IMR-90 (cell line): ENCODE data around the gene MRAP2. TPM values are rescaled to one million over a fixed set of nuclear protein-coding genes. Genes with fewer than 3 reads are reported as not detected.

Experiments used
- ATAC-seq: fragments of 200-7000 bp; cut with Tn5 transposase; 2 replicates; pipeline ENCODE4 v1.9.1; 2020; ENCODE audit warnings: low read depth, mild to moderate bottlenecking, moderate library complexity
- BruUV-seq: library from RNA; stranded (reverse); fragments of 400-500 nt; replicated peaks from 2 replicates; lab custom pipeline; 2021; lab: Mats Ljungman, UMichigan
- CTCF ChIA-PET: fragments of 300-600 bp; formaldehyde crosslinking; extraction: SDS; loops from one replicate; lab custom pipeline; 2021; ENCODE audit warnings: antibody characterized with exemption; lab: Yijun Ruan, JAX
- POLR2A ChIA-PET: fragments of 300-600 bp; sonication (Branson Sonifier 250); formaldehyde crosslinking; loops from one replicate; lab custom pipeline; 2022; ENCODE audit warnings: antibody characterized with exemption; ENCODE audit not compliant: unreplicated experiment; lab: Charles Lee
- DNase-seq: peaks from one replicate; pipeline ENCODE4 v3.0.0; 2013
- H2AFZ ChIP-seq: replicated peaks from 2 replicates; pipeline ENCODE3; 2013; ENCODE audit warnings: low read length, mild to moderate bottlenecking; ENCODE audit not compliant: poor library complexity
- H2AK5ac ChIP-seq: 2 replicates; pipeline ENCODE4 v1.6.1; 2013; ENCODE audit warnings: low read depth, low read length, inconsistent platforms
- H2AK9ac ChIP-seq: replicated peaks from 2 replicates; pipeline ENCODE3; 2013; ENCODE audit warnings: mild to moderate bottlenecking, low read depth, low read length, moderate library complexity; ENCODE audit not compliant: poor library complexity
- H2BK120ac ChIP-seq: 2 replicates; pipeline ENCODE4 v1.6.1; 2013; ENCODE audit warnings: low read depth, low read length, inconsistent platforms
- H2BK15ac ChIP-seq: 3 replicates; pipeline ENCODE4 v1.6.1; 2013; ENCODE audit warnings: low read depth, low read length, inconsistent platforms
- H2BK20ac ChIP-seq: 2 replicates; pipeline ENCODE4 v1.6.1; 2013; ENCODE audit warnings: low read depth, mild to moderate bottlenecking, inconsistent platforms, low read length, moderate library complexity
- H2BK5ac ChIP-seq: 2 replicates; pipeline ENCODE4 v1.6.1; 2013; ENCODE audit warnings: mild to moderate bottlenecking, low read depth, low read length, inconsistent platforms; ENCODE audit not compliant: poor library complexity, severe bottlenecking
- H3K14ac ChIP-seq: replicated peaks from 2 replicates; pipeline ENCODE4 v1.6.1; 2013; ENCODE audit warnings: low read depth, low read length, inconsistent platforms
- H3K18ac ChIP-seq: 2 replicates; pipeline ENCODE4 v1.6.1; 2013; ENCODE audit warnings: low read depth, low read length, control low read depth
- H3K23ac ChIP-seq: 2 replicates; pipeline ENCODE4 v1.6.1; 2013; ENCODE audit warnings: low read depth, low read length, inconsistent platforms
- H3K27ac ChIP-seq: 2 replicates; pipeline ENCODE4 v1.5.1; 2013; ENCODE audit warnings: mild to moderate bottlenecking, control low read depth, low read length; ENCODE audit not compliant: insufficient read depth
- H3K27me3 ChIP-seq: 2 replicates; pipeline ENCODE4 v1.6.1; 2013; ENCODE audit warnings: low read length; ENCODE audit not compliant: control insufficient read depth, insufficient read depth
- H3K36me3 ChIP-seq: 2 replicates; pipeline ENCODE4 v1.6.1; 2013; ENCODE audit warnings: low read length, mixed read lengths; ENCODE audit not compliant: control insufficient read depth, insufficient read depth
- H3K4ac ChIP-seq: 2 replicates; pipeline ENCODE4 v1.6.1; 2013; ENCODE audit warnings: low read depth, low read length, inconsistent platforms
- H3K4me1 ChIP-seq: 2 replicates; pipeline ENCODE4 v1.6.1; 2013; ENCODE audit warnings: low read length, mixed read lengths; ENCODE audit not compliant: control insufficient read depth, insufficient read depth
- H3K4me2 ChIP-seq: 2 replicates; pipeline ENCODE4 v1.6.1; 2013; ENCODE audit warnings: low read depth, mild to moderate bottlenecking, control low read depth, low read length, moderate library complexity
- H3K4me3 ChIP-seq: 2 replicates; pipeline ENCODE4 v1.5.1; 2013; ENCODE audit warnings: low read depth, mild to moderate bottlenecking, control low read depth, low read length, moderate library complexity; ENCODE audit not compliant: insufficient read depth
- H3K56ac ChIP-seq: 2 replicates; pipeline ENCODE4 v1.6.1; 2013; ENCODE audit warnings: low read length, inconsistent platforms; ENCODE audit not compliant: insufficient read depth; ENCODE audit errors: extremely low read depth
- H3K79me1 ChIP-seq, 2 experiments: 2 replicates each; pipeline ENCODE4 v1.6.1; 2013; ENCODE audit warnings: low read length in 2 of 2, inconsistent platforms in 1 of 2, low read depth in 1 of 2
- H3K9ac ChIP-seq: 2 replicates; pipeline ENCODE4 v1.6.1; 2013; ENCODE audit warnings: low read depth, low read length, control low read depth
- H3K9me1 ChIP-seq: 2 replicates; pipeline ENCODE4 v1.6.1; 2013; ENCODE audit warnings: low read length, inconsistent platforms; ENCODE audit not compliant: insufficient read depth
- H3K9me3 ChIP-seq: 2 replicates; pipeline ENCODE4 v1.6.1; 2013; ENCODE audit warnings: low read length; ENCODE audit not compliant: control insufficient read depth, insufficient read depth
- H4K20me1 ChIP-seq: 2 replicates; pipeline ENCODE4 v1.6.1; 2013; ENCODE audit warnings: low read length, inconsistent platforms; ENCODE audit not compliant: insufficient read depth
- H4K5ac ChIP-seq: 2 replicates; pipeline ENCODE4 v1.6.1; 2013; ENCODE audit warnings: mild to moderate bottlenecking, low read depth, low read length, control low read depth
- H4K8ac ChIP-seq, 2 experiments: 2 replicates each; pipeline ENCODE4 v1.6.1; 2013; ENCODE audit warnings: low read depth in 2 of 2, low read length in 2 of 2, control low read depth in 1 of 2, inconsistent platforms in 1 of 2
- H4K91ac ChIP-seq: 2 replicates; pipeline ENCODE4 v1.6.1; 2013; ENCODE audit warnings: low read depth, low read length, inconsistent platforms; ENCODE audit not compliant: insufficient read depth
- CTCF ChIP-seq: conservative IDR thresholded peaks from 2 replicates; pipeline ENCODE4 v1.5.1; 2012; ENCODE audit warnings: mild to moderate bottlenecking, low read depth, low read length, improper control_type of control experiment
- MAFK ChIP-seq: IDR thresholded peaks from 2 replicates; pipeline ENCODE4 v1.6.1; 2012; ENCODE audit warnings: low read depth, low read length, improper control_type of control experiment
- SMC3 ChIP-seq: fragments of 150-350 bp; IDR thresholded peaks from 2 replicates; pipeline ENCODE4 v1.6.1; 2016; ENCODE audit warnings: low read depth, mild to moderate bottlenecking, antibody characterized with exemption, low read length, moderate library complexity
- WGBS, 2 experiments: methylation state at CpG; one replicate each; pipeline versions ENCODE4 v1.1.5 to v1.1.7; 2013; ENCODE audit warnings: missing lambda C conversion rate in 2 of 2; ENCODE audit not compliant: insufficient read length in 1 of 2; ENCODE audit errors: extremely low coverage in 2 of 2; 5-methylcytosine and 5-hydroxymethylcytosine counted together
- dilution Hi-C: fragments of 300-500 bp; cut with HindIII; formaldehyde crosslinking; loops from one replicate; pipeline ENCODE4 v1.14.3; 2018; ENCODE audit warnings: low sequenced_read_pairs; ENCODE audit not compliant: unreplicated experiment
- in situ Hi-C: fragments of 300-500 bp; cut with MboI; formaldehyde crosslinking; loops from 3 replicates; pipeline ENCODE4 v1.14.3; 2019; ENCODE audit warnings: low sequenced_read_pairs, inconsistent platforms, mixed read lengths
- intact Hi-C: fragments of 100-400 bp; cut with micrococcal nuclease; formaldehyde crosslinking; loops from 2 replicates; pipeline ENCODE4 v1.10.0; 2022
- polyA plus RNA-seq, 3 experiments: library from polyadenylated mRNA; depleted of rRNA; stranded (reverse); fragments of >200 nt; gene quantifications; 2 replicates each; pipeline ENCODE4 v1.2.3, GENCODE V29; 2012; ENCODE audit warnings: low replicate concordance in 1 of 3
- total RNA-seq: library from RNA; depleted of rRNA; stranded (reverse); fragments of >200 nt; gene quantifications from 2 replicates; pipeline ENCODE4 v1.2.3, GENCODE V29; 2012

MRAP2 gene
- total and polyA plus RNA-seq, 2 of the 4 experiments (the other 2 are of a cell fraction): 0.03 TPM; not detected in 1

- POLR2A ChIA-PET: no interaction called here
- Histone ChIP-seq H3K9ac (no peak overlapping the region), H3K56ac (no peak overlapping the region), H2AK9ac (no peak overlapping the region), H3K4ac (no peak overlapping the region), H2AFZ (no peak overlapping the region), H3K27me3 (no peaks in the 10 kb centered on the region), H3K4me2 (no peak overlapping the region), H2BK5ac (no peak overlapping the region), H4K20me1 (no peaks in the 10 kb centered on the region), H3K36me3 (no peaks in the 10 kb centered on the region), H2AK5ac (no peak overlapping the region), H3K9me3 (no peaks in the 10 kb centered on the region), H3K79me1 (no peaks in the 10 kb centered on the region), H3K4me1 (no peaks in the 10 kb centered on the region), H2BK20ac (no peak overlapping the region), H4K5ac (no peak overlapping the region), H2BK15ac (no peak overlapping the region), H3K4me3 (no peak overlapping the region), H3K23ac (no peak overlapping the region), H2BK120ac (no peak overlapping the region), H3K18ac (no peak overlapping the region), H4K8ac (no peak overlapping the region), H3K27ac (no peak overlapping the region), H3K14ac (no peak overlapping the region), H3K9me1 (no peaks in the 10 kb centered on the region), H4K91ac (no peak overlapping the region)
- DNase-seq (no peak), ATAC-seq (no peak)
- intact Hi-C loops (no loop called here), dilution Hi-C loops (no loop called here), in situ Hi-C loops (no loop called here)
- no CpG with 5 or more reads among the region's 6 CpGs for WGBS, 2 experiments
- no TSS peak for BruUV-seq
- CTCF ChIA-PET: interaction anchor here (0.6 kb wide), 1 partner anchor 27 kb away, joined by 3 read pairs; no protein-coding TSS in a partner anchor
- no peak for TF ChIP-seq MAFK
- TF ChIP-seq SMC3: no peak
- TF ChIP-seq CTCF: no peak
Observed at GRCh38 chr6:84019842-84020211, 13.7 kb upstream of the MRAP2 start.
